T-cell (primary cell): Measurements from ENCODE around the gene NDE1. TPM values are rescaled to one million over a fixed set of nuclear protein-coding genes. Genes with fewer than 3 reads are reported as not detected.
A peak's percentile ranks its signal among the peaks of the same experiment; 100 is the strongest.
"Not testable (repeated sequence)": the region's sequence is repeated elsewhere in the genome, so short reads cannot be mapped to it uniquely, and the experiment has no call there.

Source experiments
- ATAC-seq, 4 experiments: fragments of 200-7000 bp in 3 of 4; fragments of 150-1000 bp in 1 of 4; cut with Tn5 transposase; replicated peaks in 1 of 4; 1 replicate in 3 of 4; 2 replicates in 1 of 4; pipeline ENCODE4 v1.10.0; 2021; ENCODE audit warnings: moderate library complexity in 3 of 4, mild to moderate bottlenecking in 2 of 4, moderate number of reproducible peaks in 1 of 4
- CTCF ChIA-PET, 2 donors: fragments of 300-600 bp; sonication (Branson Sonifier 250); formaldehyde crosslinking; loops; one replicate each; lab custom pipeline; 2022; ENCODE audit warnings: antibody characterized with exemption in 2 of 2; lab: Charles Lee
- POLR2A ChIA-PET, 2 donors: fragments of 300-600 bp; sonication (Branson Sonifier 250); formaldehyde crosslinking; loops; one replicate each; lab custom pipeline; 2022; ENCODE audit warnings: antibody characterized with exemption in 2 of 2; lab: Charles Lee
- DNase-seq, 35 experiments: peaks; one replicate each; pipeline versions ENCODE4 v3.0.0 to v3.0.0-alpha.2; 2013 to 2023
- H3K27ac ChIP-seq: one replicate; pipeline ENCODE4 v1.5.1; 2013; ENCODE audit warnings: low read length
- H3K27me3 ChIP-seq, 2 experiments: replicated peaks in 1 of 2; 1 replicate in 1 of 2; 2 replicates in 1 of 2; pipeline versions ENCODE4 v1.6.1 to v1.7.0; 2013; ENCODE audit warnings: low read length in 1 of 2, mixed read lengths in 1 of 2; ENCODE audit not compliant: control insufficient read depth in 2 of 2, insufficient read depth in 2 of 2; ENCODE audit errors: extremely low read depth in 1 of 2
- H3K36me3 ChIP-seq, 2 donors: 1 replicate in 1 of 2; 2 replicates in 1 of 2; pipeline versions ENCODE4 v1.6.1 to v1.7.0; 2013; ENCODE audit warnings: low read length in 1 of 2; ENCODE audit not compliant: control insufficient read depth in 2 of 2, insufficient read depth in 1 of 2; ENCODE audit errors: extremely low read depth in 1 of 2
- H3K4me1 ChIP-seq, 2 experiments: 1 replicate in 1 of 2; 2 replicates in 1 of 2; pipeline versions ENCODE4 v1.6.1 to v1.7.0; 2013; ENCODE audit warnings: low read length in 2 of 2, mixed read lengths in 1 of 2; ENCODE audit not compliant: insufficient read depth in 2 of 2, control insufficient read depth in 1 of 2; ENCODE audit errors: extremely low read depth in 1 of 2
- H3K4me3 ChIP-seq, 2 donors: 1 replicate in 1 of 2; 2 replicates in 1 of 2; pipeline versions ENCODE4 v1.5.1 to v1.7.0; 2013; ENCODE audit warnings: mild to moderate bottlenecking in 2 of 2, low read length in 1 of 2, moderate library complexity in 1 of 2; ENCODE audit not compliant: control insufficient read depth in 1 of 2; ENCODE audit errors: extremely low read depth in 1 of 2
- H3K9me3 ChIP-seq: 2 replicates; pipeline ENCODE4 v1.7.0; 2013
- H3K27ac Mint-ChIP-seq, 2 donors: one replicate each; pipeline ENCODE4 v1.8.0; 2020 to 2021; ENCODE audit warnings: mild to moderate bottlenecking in 2 of 2, mixed read lengths in 2 of 2
- H3K27me3 Mint-ChIP-seq, 2 donors: one replicate each; pipeline ENCODE4 v1.8.0; 2021 to 2022; ENCODE audit warnings: mixed read lengths in 2 of 2
- H3K36me3 Mint-ChIP-seq: one replicate; pipeline ENCODE4 v1.8.0; 2021; ENCODE audit warnings: mixed read lengths
- H3K4me1 Mint-ChIP-seq, 3 donors: one replicate each; pipeline ENCODE4 v1.8.0; 2020 to 2022; ENCODE audit warnings: mixed read lengths in 3 of 3, mild to moderate bottlenecking in 1 of 3
- H3K4me3 Mint-ChIP-seq, 3 donors: one replicate each; pipeline ENCODE4 v1.8.0; 2020 to 2022; ENCODE audit warnings: mild to moderate bottlenecking in 3 of 3, mixed read lengths in 3 of 3, moderate library complexity in 3 of 3
- H3K9me3 Mint-ChIP-seq, 3 donors: one replicate each; pipeline ENCODE4 v1.8.0; 2020 to 2022; ENCODE audit warnings: mixed read lengths in 3 of 3
- WGBS: methylation state at CpG from one replicate; pipeline ENCODE4 v1.1.5; 2013; ENCODE audit warnings: missing lambda C conversion rate; ENCODE audit not compliant: insufficient coverage; 5-methylcytosine and 5-hydroxymethylcytosine counted together
- total RNA-seq, 35 experiments: library from RNA in 6 of 35; stranded (reverse) in 6 of 35; fragments of 120-200 nt in 1 of 35; gene quantifications; one replicate each; pipeline versions ENCODE4 v1.2.1 to v1.2.4 and lab custom pipeline; 2013 to 2026

Gene NDE1
- total RNA-seq, 5 donors from 2014 or later (not counting 1 experiment from before 2014, with no cell fraction given) = 90.8 to 110 (median 103) TPM

GRCh38 chr16:15667091-15667742 is 17.2 kb downstream of the NDE1 start:
- peaks cover 0 to 17% of the 10 kb centered on the region in 2 experiments for H3K4me1 ChIP-seq
- Mint-ChIP-seq H3K27ac (no peak overlapping the region), H3K9me3 (no peaks in the 10 kb centered on the region), H3K4me1 (peaks cover 16 to 25% (median 17%) of the 10 kb centered on the region in 3 donors), H3K27me3 (no peaks in the 10 kb centered on the region), H3K4me3 (no peak overlapping the region), H3K36me3 (peaks cover 27% of the 10 kb centered on the region)
- H3K27me3 ChIP-seq = no peaks in the 10 kb centered on the region
- H3K9me3 ChIP-seq = no peaks in the 10 kb centered on the region
- ATAC-seq = no peak
- WGBS = 98% methylated on average over 14 of the region's 18 CpGs
- H3K4me3 ChIP-seq = no peak overlapping the region
- CTCF ChIA-PET = interaction anchor here in 1 of 2 donors (0.6 kb wide), 1 partner anchor 45 kb away, joined by 3 read pairs; no protein-coding TSS in a partner anchor
- DNase-seq = no peak
- peaks cover 12 to 72% of the 10 kb centered on the region in 2 donors for H3K36me3 ChIP-seq
- POLR2A ChIA-PET = interaction anchor here (0.6 to 0.7 kb wide), 2 partner anchors 17 to 696 kb away, joined by 3 to 4 read pairs; no protein-coding TSS in a partner anchor
- H3K27ac ChIP-seq = no peak overlapping the region

- Mint-ChIP-seq H3K36me3 (peaks cover 37% of the 10 kb centered on the region), H3K27ac (peak overlapping the region; percentile 97 to 99), H3K4me3 (peak overlapping the region in 1 of 3 donors; percentile 62), H3K9me3 (no peaks in the 10 kb centered on the region), H3K4me1 (peaks cover 43 to 49% (median 48%) of the 10 kb centered on the region in 3 donors), H3K27me3 (no peaks in the 10 kb centered on the region)
- H3K27ac ChIP-seq = peak overlapping the region; percentile 96
- H3K36me3 ChIP-seq = peaks cover 7 to 51% of the 10 kb centered on the region in 2 donors
- no peaks in the 10 kb centered on the region for H3K27me3 ChIP-seq
- H3K4me3 ChIP-seq = no peak overlapping the region
- ChIA-PET CTCF (interaction anchor here (0.5 to 0.8 kb wide), 3 partner anchors 12 to 218 kb away, joined by 3 to 5 read pairs (median 5); partner anchors contain the start of gene MARF1 (in 1 of the 2)), POLR2A (interaction anchor here (0.6 to 0.7 kb wide), 4 partner anchors 27 to 1103 kb away, joined by 3 to 5 read pairs (median 4); partner anchors contain the start of gene MARF1 (in 1 of the 2))
- DNase-seq (no peak), ATAC-seq (no peak)
- peaks cover 7 to 42% of the 10 kb centered on the region in 2 experiments for H3K4me1 ChIP-seq
- WGBS = 96% methylated on average over 5 of the region's 8 CpGs
- H3K9me3 ChIP-seq = no peaks in the 10 kb centered on the region
These were observed 21.6 kb downstream of the NDE1 start for GRCh38 chr16:15671530-15672117.

GRCh38 chr16:15672127-15672513 is 22.1 kb downstream of the NDE1 start:
- POLR2A ChIA-PET = interaction anchor here (0.6 to 0.7 kb wide), 2 partner anchors 29 kb away, joined by 3 to 4 read pairs; partner anchors contain the start of gene MARF1 (in 1 of the 2)
- peak; percentile 1 to 7 (median 4) for ATAC-seq
- not testable (repeated sequence) for H3K9me3 ChIP-seq, H3K27me3 Mint-ChIP-seq, H3K27me3 ChIP-seq, H3K9me3 Mint-ChIP-seq, H3K4me3 ChIP-seq, DNase-seq
- peak overlapping the region; percentile 96 for H3K27ac ChIP-seq
- peaks cover 45 to 52% (median 52%) of the 10 kb centered on the region in 3 donors for H3K4me1 Mint-ChIP-seq
- H3K4me1 ChIP-seq = peaks cover 7 to 42% of the 10 kb centered on the region in 2 experiments
- CTCF ChIA-PET = interaction anchor here (0.5 to 1.2 kb wide), 4 partner anchors 10 to 217 kb away, joined by 3 to 6 read pairs (median 4); partner anchors contain the start of gene MARF1 (in 1 of the 2)
- peaks cover 6 to 46% of the 10 kb centered on the region in 2 donors for H3K36me3 ChIP-seq
- H3K36me3 Mint-ChIP-seq = peaks cover 35% of the 10 kb centered on the region
- WGBS = 92% methylated on average over 8 of the region's 10 CpGs
- H3K27ac Mint-ChIP-seq = peak overlapping the region; percentile 97 to 99
- H3K4me3 Mint-ChIP-seq = peak overlapping the region in 1 of 3 donors; percentile 62

GRCh38 chr16:15672514-15673167 is 22.6 kb downstream of the NDE1 start:
- peaks cover 45 to 52% (median 52%) of the 10 kb centered on the region in 3 donors for H3K4me1 Mint-ChIP-seq
- DNase-seq (peak; percentile 55 to 91 (median 81)), ATAC-seq (peak; percentile 94 to 97 (median 96))
- peak overlapping the region; percentile 62 to 67 (median 64) for H3K4me3 Mint-ChIP-seq
- Histone ChIP-seq H3K36me3 (peaks cover 2 to 43% of the 10 kb centered on the region in 2 donors), H3K27me3 (no peaks in the 10 kb centered on the region), H3K9me3 (no peaks in the 10 kb centered on the region), H3K27ac (peak overlapping the region; percentile 96), H3K4me3 (peak overlapping the region in 1 of 2 donors; percentile 11), H3K4me1 (peaks cover 7 to 42% of the 10 kb centered on the region in 2 experiments)
- peak overlapping the region; percentile 97 to 99 for H3K27ac Mint-ChIP-seq
- ChIA-PET POLR2A (interaction anchor here (0.6 to 1.0 kb wide), 3 partner anchors 29 kb away, joined by 3 to 4 read pairs (median 3); partner anchors contain the start of gene MARF1 (in 1 of the 2)), CTCF (interaction anchor here in 1 of 2 donors (0.6 to 1.2 kb wide), 4 partner anchors 10 to 29 kb away, joined by 3 to 6 read pairs (median 4); partner anchors contain the start of gene MARF1)
- H3K27me3 Mint-ChIP-seq = no peaks in the 10 kb centered on the region
- peaks cover 34% of the 10 kb centered on the region for H3K36me3 Mint-ChIP-seq
- WGBS = 34% methylated on average over 12 of the region's 20 CpGs
- no peaks in the 10 kb centered on the region for H3K9me3 Mint-ChIP-seq

GRCh38 chr16:15674571-15674970 is 24.5 kb downstream of the NDE1 start:
- Mint-ChIP-seq H3K4me1 (peaks cover 46 to 54% (median 52%) of the 10 kb centered on the region in 3 donors), H3K4me3 (peak overlapping the region in 1 of 3 donors; percentile 62), H3K36me3 (peaks cover 44% of the 10 kb centered on the region), H3K27ac (peak overlapping the region; percentile 97 to 99), H3K27me3 (no peaks in the 10 kb centered on the region), H3K9me3 (no peaks in the 10 kb centered on the region)
- POLR2A ChIA-PET = interaction anchor here in 1 of 2 donors (0.5 kb wide), 1 partner anchor 21 kb away, joined by 3 read pairs; no protein-coding TSS in a partner anchor
- H3K27me3 ChIP-seq = no peaks in the 10 kb centered on the region
- H3K36me3 ChIP-seq = peaks cover 5 to 49% of the 10 kb centered on the region in 2 donors
- H3K27ac ChIP-seq = peak overlapping the region; percentile 96
- no peaks in the 10 kb centered on the region for H3K9me3 ChIP-seq
- WGBS = 100% methylated on average over 4 of the region's 7 CpGs
- no peak overlapping the region for H3K4me3 ChIP-seq
- DNase-seq (no peak), ATAC-seq (no peak)
- CTCF ChIA-PET = no interaction called here
- peaks cover 7 to 42% of the 10 kb centered on the region in 2 experiments for H3K4me1 ChIP-seq
